ENCODE results near the gene CCNE1.

- TF ChIP-seq CTCF (IDR thresholded peaks at IDR 0.05), result no peak
- no peak for TF ChIP-seq POLR2A (IDR thresholded peaks at IDR 0.05)
Observed at GRCh38 chr19:29787281-29787680, 24.5 kb upstream of the CCNE1 start.
